C4-2B (cell line): ENCODE results near the gene PRKAG2.

ENCODE experiments used
- H3K27ac ChIP-seq: fragments of 450-650 bp; 2 replicates; pipeline ENCODE4 v1.5.1; 2017
- CTCF ChIP-seq: fragments of 450-650 bp; conservative IDR thresholded peaks from 2 replicates; pipeline ENCODE4 v1.5.1; 2017; ENCODE audit warnings: mild to moderate bottlenecking
- ZFX ChIP-seq: fragments of 450-650 bp; IDR thresholded peaks from 2 replicates; pipeline ENCODE4 v1.6.1; 2017

Gene PRKAG2

GRCh38 chr7:151633516-151633812 lies 243.5 kb downstream of the PRKAG2 start:
- H3K27ac ChIP-seq: no peak overlapping the region
- TF ChIP-seq CTCF (no peak), ZFX (no peak)

- TF ChIP-seq ZFX (no peak), CTCF (no peak)
- peak overlapping the region; percentile 65; the same call in 1 of the 2 replicates for H3K27ac ChIP-seq
These were observed 244.0 kb downstream of the PRKAG2 start for GRCh38 chr7:151632750-151633515.

- peak overlapping the region; percentile 65 for H3K27ac ChIP-seq
- TF ChIP-seq ZFX: peak; percentile 72
- peak; percentile 93 for TF ChIP-seq CTCF
These were observed 244.8 kb downstream of the PRKAG2 start for GRCh38 chr7:151631953-151632749.

GRCh38 chr7:151631570-151631952 lies 245.4 kb downstream of the PRKAG2 start:
- no peak for TF ChIP-seq ZFX
- no peak for TF ChIP-seq CTCF
- peak overlapping the region; percentile 65 for H3K27ac ChIP-seq

- peak overlapping the region; percentile 65 for H3K27ac ChIP-seq
- TF ChIP-seq CTCF (no peak), ZFX (no peak)
These were observed 245.9 kb downstream of the PRKAG2 start for GRCh38 chr7:151630851-151631569.

GRCh38 chr7:151630358-151630757 lies 246.6 kb downstream of the PRKAG2 start:
- TF ChIP-seq ZFX (no peak), CTCF (no peak)
- H3K27ac ChIP-seq: no peak overlapping the region

- no peak overlapping the region for H3K27ac ChIP-seq
- TF ChIP-seq ZFX (no peak), CTCF (no peak)
These were observed 247.1 kb downstream of the PRKAG2 start for GRCh38 chr7:151629713-151630272.
